HepG2 (cell line): ENCODE data around the gene UBE2M. TPM values are rescaled to one million over a fixed set of nuclear protein-coding genes. Genes with fewer than 3 reads are reported as not detected.

Experiments used
- FOXP1 ChIP-seq, 2 experiments: fragments of 450-650 bp in 1 of 2; IDR thresholded peaks; 2 replicates each; pipeline ENCODE4 v1.6.1; 2017 to 2018; ENCODE audit warnings: antibody characterized with exemption in 1 of 2
- SOX6 ChIP-seq, 2 experiments: fragments of 450-650 bp in 1 of 2; sonication (generic) in 1 of 2; formaldehyde crosslinking in 1 of 2; IDR thresholded peaks; 2 replicates each; pipeline versions ENCODE4 v1.4.0 to v1.6.1; 2017 to 2020; ENCODE audit warnings: antibody characterized with exemption in 1 of 2, mild to moderate bottlenecking in 1 of 2, missing genetic modification reagents in 1 of 2
- THYN1 ChIP-seq: sonication (generic); formaldehyde crosslinking; IDR thresholded peaks from 2 replicates; pipeline ENCODE4 v1.8.1; 2023; ENCODE audit warnings: low read depth, mild to moderate bottlenecking, moderate library complexity, missing genetic modification reagents, borderline replicate concordance
- ZFX ChIP-seq: sonication (generic); formaldehyde crosslinking; IDR thresholded peaks from 2 replicates; pipeline ENCODE4 v1.4.0; 2020; ENCODE audit warnings: mild to moderate bottlenecking, low read depth, missing genetic modification reagents, moderate library complexity
- ZKSCAN1 ChIP-seq: fragments of 150-350 bp; IDR thresholded peaks from 2 replicates; pipeline ENCODE4 v1.6.1; 2014; ENCODE audit warnings: low read length
- ZNF460 ChIP-seq: sonication (generic); formaldehyde crosslinking; IDR thresholded peaks from 2 replicates; pipeline ENCODE4 v1.5.1; 2020; ENCODE audit warnings: missing genetic modification reagents, mild to moderate bottlenecking, borderline replicate concordance
- ZNF530 ChIP-seq: sonication (generic); formaldehyde crosslinking; IDR thresholded peaks from 2 replicates; pipeline ENCODE4 v1.5.0; 2020; ENCODE audit warnings: low read depth, mild to moderate bottlenecking, missing genetic modification reagents
- ZNF549 ChIP-seq: sonication (generic); formaldehyde crosslinking; IDR thresholded peaks from 2 replicates; pipeline ENCODE4 v1.5.0; 2020; ENCODE audit warnings: missing genetic modification reagents
- ZNF660 ChIP-seq: sonication (generic); formaldehyde crosslinking; IDR thresholded peaks from 2 replicates; pipeline ENCODE4 v1.5.1; 2020; ENCODE audit warnings: mild to moderate bottlenecking, low read depth, missing genetic modification reagents, borderline replicate concordance
- ZNF776 ChIP-seq: sonication (generic); formaldehyde crosslinking; IDR thresholded peaks from 2 replicates; pipeline ENCODE4 v1.4.0; 2020; ENCODE audit warnings: mild to moderate bottlenecking, missing genetic modification reagents
- ZNF792 ChIP-seq: IDR thresholded peaks from 2 replicates; pipeline ENCODE4 v1.6.1; 2016
- polyA plus RNA-seq, 8 experiments: library from polyadenylated mRNA; depleted of rRNA in 3 of 8; stranded (reverse) in 7 of 8; unstranded in 1 of 8; fragments of >200 nt; fragmentation: Illumina TruSeq in 4 of 8; extraction: Trizol in 4 of 8; gene quantifications; 2 replicates each; pipeline versions ENCODE4 v1.2.1 to v1.2.3, GENCODE V29; 2011 to 2016; ENCODE audit warnings: low read depth in 4 of 8, missing spikeins in 1 of 8, mixed read lengths in 1 of 8; ENCODE audit not compliant: insufficient read depth in 1 of 8
- total RNA-seq, 5 experiments: library from RNA; depleted of rRNA; stranded (reverse); fragments of >200 nt; fragmentation: Illumina TruSeq; extraction: Trizol; gene quantifications; 2 replicates each; pipeline ENCODE4 v1.2.3, GENCODE V29; 2016; ENCODE audit warnings: low read depth in 1 of 5
- TF ChIP-seq, protein P1 (sequence below): sonication (generic); formaldehyde crosslinking; IDR thresholded peaks from 2 replicates; pipeline ENCODE4 v1.4.0; 2020; ENCODE audit warnings: missing genetic modification reagents, borderline replicate concordance
- TF ChIP-seq, protein P2 (sequence below): sonication (generic); formaldehyde crosslinking; IDR thresholded peaks from 2 replicates; pipeline ENCODE4 v1.4.0; 2020; ENCODE audit warnings: missing genetic modification reagents
- TF ChIP-seq, protein P3 (sequence below): sonication (generic); formaldehyde crosslinking; IDR thresholded peaks from 2 replicates; pipeline ENCODE4 v1.5.0; 2020; ENCODE audit warnings: missing genetic modification reagents
- TF ChIP-seq, protein P4 (sequence below): sonication (generic); formaldehyde crosslinking; IDR thresholded peaks from 2 replicates; pipeline ENCODE4 v1.4.0; 2020; ENCODE audit warnings: missing genetic modification reagents
- TF ChIP-seq, protein P5 (sequence below): sonication (generic); formaldehyde crosslinking; IDR thresholded peaks from 2 replicates; pipeline ENCODE4 v1.4.0; 2020; ENCODE audit warnings: missing genetic modification reagents, borderline replicate concordance

Gene UBE2M
- total and polyA plus RNA-seq, 2 of the 13 experiments (the other 11 are each of a cell fraction or from before 2014, with no cell fraction given) = 36.2 to 50.3 TPM

DNA sequence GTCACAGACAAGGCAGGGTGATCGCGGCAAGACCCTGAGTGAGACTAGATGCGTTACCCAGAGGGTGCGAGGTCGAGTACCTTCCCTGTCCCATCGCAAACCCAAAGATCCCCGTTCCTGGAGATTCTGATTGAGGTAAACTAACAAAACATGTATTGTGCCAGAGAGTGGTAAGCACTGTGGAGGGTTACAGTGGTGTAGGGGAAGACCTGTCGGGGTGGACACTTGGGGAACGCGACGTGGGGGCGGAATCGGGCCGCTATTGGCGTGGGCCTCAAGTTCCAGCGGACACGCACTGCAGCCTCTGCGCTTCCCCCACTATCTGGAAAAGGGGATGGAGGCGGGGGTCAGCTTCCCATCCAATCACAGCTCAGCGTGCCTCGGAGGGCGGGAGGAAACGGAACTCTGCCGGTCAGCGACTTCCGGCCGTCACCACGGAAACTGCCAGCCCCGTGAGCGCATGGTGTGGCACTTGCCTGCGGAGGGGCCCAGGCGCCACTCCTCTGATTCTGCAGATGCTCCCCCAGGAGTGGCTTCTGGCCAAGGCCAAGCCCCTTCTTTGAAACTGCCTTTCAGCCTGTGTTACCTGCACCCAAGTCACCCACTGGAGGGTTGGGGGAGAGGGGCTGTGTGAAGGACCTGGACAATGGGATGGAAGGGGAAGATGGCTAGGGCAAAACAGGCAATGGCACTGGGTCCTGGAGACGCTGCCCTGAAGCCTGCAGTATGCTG is 1.0 kb upstream of the UBE2M start (continued):
- TF ChIP-seq, protein P1, sequence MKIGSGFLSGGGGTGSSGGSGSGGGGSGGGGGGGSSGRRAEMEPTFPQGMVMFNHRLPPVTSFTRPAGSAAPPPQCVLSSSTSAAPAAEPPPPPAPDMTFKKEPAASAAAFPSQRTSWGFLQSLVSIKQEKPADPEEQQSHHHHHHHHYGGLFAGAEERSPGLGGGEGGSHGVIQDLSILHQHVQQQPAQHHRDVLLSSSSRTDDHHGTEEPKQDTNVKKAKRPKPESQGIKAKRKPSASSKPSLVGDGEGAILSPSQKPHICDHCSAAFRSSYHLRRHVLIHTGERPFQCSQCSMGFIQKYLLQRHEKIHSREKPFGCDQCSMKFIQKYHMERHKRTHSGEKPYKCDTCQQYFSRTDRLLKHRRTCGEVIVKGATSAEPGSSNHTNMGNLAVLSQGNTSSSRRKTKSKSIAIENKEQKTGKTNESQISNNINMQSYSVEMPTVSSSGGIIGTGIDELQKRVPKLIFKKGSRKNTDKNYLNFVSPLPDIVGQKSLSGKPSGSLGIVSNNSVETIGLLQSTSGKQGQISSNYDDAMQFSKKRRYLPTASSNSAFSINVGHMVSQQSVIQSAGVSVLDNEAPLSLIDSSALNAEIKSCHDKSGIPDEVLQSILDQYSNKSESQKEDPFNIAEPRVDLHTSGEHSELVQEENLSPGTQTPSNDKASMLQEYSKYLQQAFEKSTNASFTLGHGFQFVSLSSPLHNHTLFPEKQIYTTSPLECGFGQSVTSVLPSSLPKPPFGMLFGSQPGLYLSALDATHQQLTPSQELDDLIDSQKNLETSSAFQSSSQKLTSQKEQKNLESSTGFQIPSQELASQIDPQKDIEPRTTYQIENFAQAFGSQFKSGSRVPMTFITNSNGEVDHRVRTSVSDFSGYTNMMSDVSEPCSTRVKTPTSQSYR = peak; percentile 73
- TF ChIP-seq ZKSCAN1 = no peak
- TF ChIP-seq, protein P2, sequence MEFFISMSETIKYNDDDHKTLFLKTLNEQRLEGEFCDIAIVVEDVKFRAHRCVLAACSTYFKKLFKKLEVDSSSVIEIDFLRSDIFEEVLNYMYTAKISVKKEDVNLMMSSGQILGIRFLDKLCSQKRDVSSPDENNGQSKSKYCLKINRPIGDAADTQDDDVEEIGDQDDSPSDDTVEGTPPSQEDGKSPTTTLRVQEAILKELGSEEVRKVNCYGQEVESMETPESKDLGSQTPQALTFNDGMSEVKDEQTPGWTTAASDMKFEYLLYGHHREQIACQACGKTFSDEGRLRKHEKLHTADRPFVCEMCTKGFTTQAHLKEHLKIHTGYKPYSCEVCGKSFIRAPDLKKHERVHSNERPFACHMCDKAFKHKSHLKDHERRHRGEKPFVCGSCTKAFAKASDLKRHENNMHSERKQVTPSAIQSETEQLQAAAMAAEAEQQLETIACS (CRISPR knock-in tag) = no peak
- TF ChIP-seq, protein P3, sequence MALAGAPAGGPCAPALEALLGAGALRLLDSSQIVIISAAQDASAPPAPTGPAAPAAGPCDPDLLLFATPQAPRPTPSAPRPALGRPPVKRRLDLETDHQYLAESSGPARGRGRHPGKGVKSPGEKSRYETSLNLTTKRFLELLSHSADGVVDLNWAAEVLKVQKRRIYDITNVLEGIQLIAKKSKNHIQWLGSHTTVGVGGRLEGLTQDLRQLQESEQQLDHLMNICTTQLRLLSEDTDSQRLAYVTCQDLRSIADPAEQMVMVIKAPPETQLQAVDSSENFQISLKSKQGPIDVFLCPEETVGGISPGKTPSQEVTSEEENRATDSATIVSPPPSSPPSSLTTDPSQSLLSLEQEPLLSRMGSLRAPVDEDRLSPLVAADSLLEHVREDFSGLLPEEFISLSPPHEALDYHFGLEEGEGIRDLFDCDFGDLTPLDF = no peak; the same call in 1 of the 2 replicates
- TF ChIP-seq, protein P4, sequence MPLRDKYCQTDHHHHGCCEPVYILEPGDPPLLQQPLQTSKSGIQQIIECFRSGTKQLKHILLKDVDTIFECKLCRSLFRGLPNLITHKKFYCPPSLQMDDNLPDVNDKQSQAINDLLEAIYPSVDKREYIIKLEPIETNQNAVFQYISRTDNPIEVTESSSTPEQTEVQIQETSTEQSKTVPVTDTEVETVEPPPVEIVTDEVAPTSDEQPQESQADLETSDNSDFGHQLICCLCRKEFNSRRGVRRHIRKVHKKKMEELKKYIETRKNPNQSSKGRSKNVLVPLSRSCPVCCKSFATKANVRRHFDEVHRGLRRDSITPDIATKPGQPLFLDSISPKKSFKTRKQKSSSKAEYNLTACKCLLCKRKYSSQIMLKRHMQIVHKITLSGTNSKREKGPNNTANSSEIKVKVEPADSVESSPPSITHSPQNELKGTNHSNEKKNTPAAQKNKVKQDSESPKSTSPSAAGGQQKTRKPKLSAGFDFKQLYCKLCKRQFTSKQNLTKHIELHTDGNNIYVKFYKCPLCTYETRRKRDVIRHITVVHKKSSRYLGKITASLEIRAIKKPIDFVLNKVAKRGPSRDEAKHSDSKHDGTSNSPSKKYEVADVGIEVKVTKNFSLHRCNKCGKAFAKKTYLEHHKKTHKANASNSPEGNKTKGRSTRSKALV (CRISPR knock-in tag) = no peak
- TF ChIP-seq, protein P5, sequence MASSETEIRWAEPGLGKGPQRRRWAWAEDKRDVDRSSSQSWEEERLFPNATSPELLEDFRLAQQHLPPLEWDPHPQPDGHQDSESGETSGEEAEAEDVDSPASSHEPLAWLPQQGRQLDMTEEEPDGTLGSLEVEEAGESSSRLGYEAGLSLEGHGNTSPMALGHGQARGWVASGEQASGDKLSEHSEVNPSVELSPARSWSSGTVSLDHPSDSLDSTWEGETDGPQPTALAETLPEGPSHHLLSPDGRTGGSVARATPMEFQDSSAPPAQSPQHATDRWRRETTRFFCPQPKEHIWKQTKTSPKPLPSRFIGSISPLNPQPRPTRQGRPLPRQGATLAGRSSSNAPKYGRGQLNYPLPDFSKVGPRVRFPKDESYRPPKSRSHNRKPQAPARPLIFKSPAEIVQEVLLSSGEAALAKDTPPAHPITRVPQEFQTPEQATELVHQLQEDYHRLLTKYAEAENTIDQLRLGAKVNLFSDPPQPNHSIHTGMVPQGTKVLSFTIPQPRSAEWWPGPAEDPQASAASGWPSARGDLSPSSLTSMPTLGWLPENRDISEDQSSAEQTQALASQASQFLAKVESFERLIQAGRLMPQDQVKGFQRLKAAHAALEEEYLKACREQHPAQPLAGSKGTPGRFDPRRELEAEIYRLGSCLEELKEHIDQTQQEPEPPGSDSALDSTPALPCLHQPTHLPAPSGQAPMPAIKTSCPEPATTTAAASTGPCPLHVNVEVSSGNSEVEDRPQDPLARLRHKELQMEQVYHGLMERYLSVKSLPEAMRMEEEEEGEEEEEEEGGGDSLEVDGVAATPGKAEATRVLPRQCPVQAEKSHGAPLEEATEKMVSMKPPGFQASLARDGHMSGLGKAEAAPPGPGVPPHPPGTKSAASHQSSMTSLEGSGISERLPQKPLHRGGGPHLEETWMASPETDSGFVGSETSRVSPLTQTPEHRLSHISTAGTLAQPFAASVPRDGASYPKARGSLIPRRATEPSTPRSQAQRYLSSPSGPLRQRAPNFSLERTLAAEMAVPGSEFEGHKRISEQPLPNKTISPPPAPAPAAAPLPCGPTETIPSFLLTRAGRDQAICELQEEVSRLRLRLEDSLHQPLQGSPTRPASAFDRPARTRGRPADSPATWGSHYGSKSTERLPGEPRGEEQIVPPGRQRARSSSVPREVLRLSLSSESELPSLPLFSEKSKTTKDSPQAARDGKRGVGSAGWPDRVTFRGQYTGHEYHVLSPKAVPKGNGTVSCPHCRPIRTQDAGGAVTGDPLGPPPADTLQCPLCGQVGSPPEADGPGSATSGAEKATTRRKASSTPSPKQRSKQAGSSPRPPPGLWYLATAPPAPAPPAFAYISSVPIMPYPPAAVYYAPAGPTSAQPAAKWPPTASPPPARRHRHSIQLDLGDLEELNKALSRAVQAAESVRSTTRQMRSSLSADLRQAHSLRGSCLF (CRISPR knock-in tag) = no peak
- TF ChIP-seq FOXP1 (IDR thresholded peaks at IDR 0.05) = no peak
- TF ChIP-seq FOXP1 (CRISPR knock-in tag; IDR thresholded peaks at IDR 0.05) = no peak
- TF ChIP-seq ZNF530 (CRISPR knock-in tag) = no peak
- TF ChIP-seq ZNF549 (CRISPR knock-in tag) = no peak
- peak; percentile 89 for TF ChIP-seq ZFX (CRISPR knock-in tag)
- no peak for TF ChIP-seq THYN1
- TF ChIP-seq SOX6 (IDR thresholded peaks at IDR 0.05) = no peak
- TF ChIP-seq SOX6 (CRISPR knock-in tag; IDR thresholded peaks at IDR 0.05) = 0 out of 2 replicates have a peak, but pooled peaks have one; percentile 34
- peak; percentile 70; the same call in 1 of the 2 replicates for TF ChIP-seq ZNF792 (CRISPR knock-in tag)
- TF ChIP-seq ZNF776 = 0 out of 2 replicates have a peak, but pooled peaks have one; percentile 35
- TF ChIP-seq ZNF660 (CRISPR knock-in tag) = 0 out of 2 replicates have a peak, but pooled peaks have one; percentile 52
- no peak; the same call in 1 of the 2 replicates for TF ChIP-seq ZNF460
